ENCODE data around the gene HTATSF1. TPM values are rescaled to one million over a fixed set of nuclear protein-coding genes. Genes with fewer than 3 reads are reported as not detected.
A peak's percentile ranks its signal among the peaks of the same experiment; 100 is the strongest.

HTATSF1 gene
- total RNA-seq, 1 experiment from 2014 or later = 39.7 TPM

GRCh38 chrX:136491832-136492231 lies 5.6 kb upstream of the HTATSF1 start:
- intact Hi-C loops (cut with micrococcal nuclease) = loop anchor here (10.0 kb wide), 2 partner anchors 203 to 237 kb away; partner anchors contain the start of gene MAP7D3
- peaks cover 3 to 7% of the 10 kb centered on the region in 2 experiments; a peak in 1 of 4 replicates for H3K4me1 ChIP-seq (ENCODE audit: control insufficient read depth in 1 of 2, insufficient read depth in 2 of 2, low read length in 2 of 2)
- H3K27me3 ChIP-seq (ENCODE audit: insufficient read depth, low read length) = peaks cover 10% of the 10 kb centered on the region; the same call in 1 of the 2 replicates
- H3K9ac ChIP-seq (ENCODE audit: low read length) = no peak overlapping the region
- no peaks in the 10 kb centered on the region for H3K9me3 ChIP-seq (ENCODE audit: control insufficient read depth in 1 of 2, insufficient read depth in 1 of 2, low read depth in 1 of 2, low read length in 2 of 2)
- H3K9me2 ChIP-seq (ENCODE audit: insufficient read depth) = no peaks in the 10 kb centered on the region
- H3K4me2 ChIP-seq (ENCODE audit: low read length) = no peak overlapping the region
- TF ChIP-seq ZBTB33 (IDR thresholded peaks at IDR 0.05; ENCODE audit: extremely low read depth, insufficient replicate concordance, low read length) (no peak), CTCF (IDR thresholded peaks at IDR 0.05 in 2 of 3, conservative IDR thresholded peaks at IDR 0.05 in 1 of 3; ENCODE audit: borderline replicate concordance in 1 of 3, insufficient read depth in 1 of 3, low read depth in 2 of 3, low read length in 2 of 3) (0 out of 6 replicates have a peak, but pooled peaks of 1 of the 3 experiments have one; percentile 11)
- ChIA-PET POLR2A (interaction anchor here (0.7 kb wide), 1 partner anchor 23 kb away, joined by 3 read pairs; no protein-coding TSS in a partner anchor), CTCF (no interaction called here), RAD21 (ENCODE audit: low non-redundant PET in 1 of 2, low total read pairs in 2 of 2, uncharacterized antibody in 2 of 2, unreplicated experiment in 2 of 2) (no interaction called here)
- H3K79me2 ChIP-seq (ENCODE audit: insufficient read depth, low read length) = no peaks in the 10 kb centered on the region
- H3K27ac ChIP-seq (ENCODE audit: low read depth, low read length) = no peak overlapping the region
- ATAC-seq (no peak), DNase-seq (ENCODE audit: low read depth, low spot score) (no peak)
- BruUV-seq (replicated peaks) = no TSS peak
- H3K36me3 ChIP-seq (ENCODE audit: control insufficient read depth in 1 of 2, insufficient read depth in 2 of 2, low read length in 2 of 2) = no peaks in the 10 kb centered on the region
- H2AFZ ChIP-seq (ENCODE audit: low read depth, low read length, poor library complexity, severe bottlenecking) = no peak overlapping the region
- no peak overlapping the region for H3K4me3 ChIP-seq (replicated peaks in 1 of 2; ENCODE audit: low read depth in 1 of 2, low read length in 2 of 2)
- no peaks in the 10 kb centered on the region for H4K20me1 ChIP-seq (ENCODE audit: insufficient read depth)

GRCh38 chrX:136493011-136493410 lies 4.4 kb upstream of the HTATSF1 start:
- peaks cover 3 to 7% of the 10 kb centered on the region in 2 experiments; a peak in 1 of 4 replicates for H3K4me1 ChIP-seq (ENCODE audit: control insufficient read depth in 1 of 2, insufficient read depth in 2 of 2, low read length in 2 of 2)
- ChIA-PET RAD21 (ENCODE audit: low non-redundant PET in 1 of 2, low total read pairs in 2 of 2, uncharacterized antibody in 2 of 2, unreplicated experiment in 2 of 2) (no interaction called here), CTCF (no interaction called here), POLR2A (no interaction called here)
- H3K27me3 ChIP-seq (ENCODE audit: insufficient read depth, low read length) = peaks cover 10% of the 10 kb centered on the region; the same call in 1 of the 2 replicates
- no peaks in the 10 kb centered on the region for H3K36me3 ChIP-seq (ENCODE audit: control insufficient read depth in 1 of 2, insufficient read depth in 2 of 2, low read length in 2 of 2)
- no TSS peak for BruUV-seq (replicated peaks)
- no peak overlapping the region for H3K4me2 ChIP-seq (ENCODE audit: low read length)
- H3K9me3 ChIP-seq (ENCODE audit: control insufficient read depth in 1 of 2, insufficient read depth in 1 of 2, low read depth in 1 of 2, low read length in 2 of 2) = no peaks in the 10 kb centered on the region
- no peak overlapping the region for H3K4me3 ChIP-seq (replicated peaks in 1 of 2; ENCODE audit: low read depth in 1 of 2, low read length in 2 of 2)
- intact Hi-C loops (cut with micrococcal nuclease) = loop anchor here (10.0 kb wide), 2 partner anchors 202 to 238 kb away; partner anchors contain the start of gene MAP7D3
- H3K79me2 ChIP-seq (ENCODE audit: insufficient read depth, low read length) = peaks cover 5% of the 10 kb centered on the region
- no peak overlapping the region for H3K27ac ChIP-seq (ENCODE audit: low read depth, low read length)
- H3K9me2 ChIP-seq (ENCODE audit: insufficient read depth) = no peaks in the 10 kb centered on the region
- DNase-seq (ENCODE audit: low read depth, low spot score) = no peak
- H4K20me1 ChIP-seq (ENCODE audit: insufficient read depth) = no peaks in the 10 kb centered on the region
- H2AFZ ChIP-seq (ENCODE audit: low read depth, low read length, poor library complexity, severe bottlenecking) = no peak overlapping the region
- TF ChIP-seq RAD21 (IDR thresholded peaks at IDR 0.05; ENCODE audit: low read depth) (peak; percentile 25), CTCF (IDR thresholded peaks at IDR 0.05 in 2 of 3, conservative IDR thresholded peaks at IDR 0.05 in 1 of 3; ENCODE audit: borderline replicate concordance in 1 of 3, insufficient read depth in 1 of 3, low read depth in 2 of 3, low read length in 2 of 3) (no peak)
- H3K9ac ChIP-seq (ENCODE audit: low read length) = no peak overlapping the region
- ATAC-seq = no peak
